ENCODE measurements around the gene TMEM184C.

Gene TMEM184C

GRCh38 chr4:147599206-147599605, 18.0 kb upstream of the TMEM184C start:
- no peak overlapping the region for H3K4me3 ChIP-seq (ENCODE audit: low read length in 2 of 2)
- no peak overlapping the region for H3K9ac ChIP-seq (ENCODE audit: low read length in 2 of 2)
- H3K27me3 ChIP-seq (ENCODE audit: control insufficient read depth in 1 of 2, insufficient read depth in 2 of 2, low read length in 2 of 2), result no peaks in the 10 kb centered on the region
- H3K4me1 ChIP-seq (ENCODE audit: control insufficient read depth, insufficient read depth, low read length), result peaks cover 7% of the 10 kb centered on the region
- no peaks in the 10 kb centered on the region for H3K9me3 ChIP-seq (ENCODE audit: control insufficient read depth in 2 of 2, low read length in 2 of 2)
- H3K36me3 ChIP-seq (ENCODE audit: control insufficient read depth in 2 of 2, insufficient read depth in 2 of 2, low read length in 2 of 2), result no peaks in the 10 kb centered on the region
- no peak overlapping the region for H3K27ac ChIP-seq (ENCODE audit: low read length)

DNA sequence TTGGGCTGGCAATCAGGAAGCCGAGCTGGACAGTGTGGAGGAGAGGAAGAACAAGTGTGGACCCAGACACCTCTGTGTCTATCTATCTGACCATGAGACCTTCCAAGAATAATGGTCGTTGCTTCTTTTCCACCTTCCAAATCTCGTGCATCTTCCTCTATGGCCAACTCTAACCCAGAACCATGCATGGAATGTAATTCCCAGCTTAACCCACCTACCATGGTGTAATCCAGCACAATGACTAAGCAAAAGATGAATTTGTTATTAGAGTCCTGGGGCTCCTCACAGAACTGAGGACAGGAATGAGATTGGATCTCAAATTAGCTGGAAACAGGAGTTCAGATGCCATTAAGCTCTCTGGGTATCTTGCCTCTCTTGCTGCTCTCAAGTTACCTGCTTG, 17.4 kb upstream of the TMEM184C start:
- H3K4me1 ChIP-seq (ENCODE audit: control insufficient read depth, insufficient read depth, low read length), result peaks cover 7% of the 10 kb centered on the region
- H3K9me3 ChIP-seq (ENCODE audit: control insufficient read depth in 2 of 2, low read length in 2 of 2), result no peaks in the 10 kb centered on the region
- no peak overlapping the region for H3K4me3 ChIP-seq (ENCODE audit: low read length in 2 of 2)
- H3K9ac ChIP-seq (ENCODE audit: low read length in 2 of 2), result no peak overlapping the region
- no peaks in the 10 kb centered on the region for H3K36me3 ChIP-seq (ENCODE audit: control insufficient read depth in 2 of 2, insufficient read depth in 2 of 2, low read length in 2 of 2)
- no peaks in the 10 kb centered on the region for H3K27me3 ChIP-seq (ENCODE audit: control insufficient read depth in 1 of 2, insufficient read depth in 2 of 2, low read length in 2 of 2)
- no peak overlapping the region for H3K27ac ChIP-seq (ENCODE audit: low read length)

DNA sequence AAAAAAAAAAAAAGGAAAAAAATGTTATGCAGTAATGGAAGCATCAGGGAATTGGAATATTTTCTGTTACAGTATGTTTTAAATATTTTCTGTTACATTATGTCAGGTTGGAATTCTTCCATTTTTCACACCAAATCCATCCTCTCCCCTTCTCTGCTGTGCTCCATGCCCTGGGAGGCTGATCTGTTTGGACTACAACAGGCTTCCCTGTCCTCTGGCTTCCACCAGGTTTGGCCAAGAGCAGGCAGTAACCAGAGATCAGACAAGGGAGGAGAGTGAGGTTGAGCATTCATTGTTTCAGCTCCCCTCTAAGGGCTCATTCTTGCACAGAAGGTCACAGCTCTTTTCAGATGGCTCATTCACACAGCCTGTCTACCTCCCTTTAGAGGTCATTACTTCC, 11.7 kb upstream of the TMEM184C start:
- Histone ChIP-seq H3K36me3 (ENCODE audit: control insufficient read depth in 2 of 2, insufficient read depth in 2 of 2, low read length in 2 of 2) (no peaks in the 10 kb centered on the region), H3K4me3 (ENCODE audit: low read length in 2 of 2) (no peak overlapping the region), H3K9ac (ENCODE audit: low read length in 2 of 2) (no peak overlapping the region), H3K9me3 (ENCODE audit: control insufficient read depth in 2 of 2, low read length in 2 of 2) (no peaks in the 10 kb centered on the region), H3K4me1 (ENCODE audit: control insufficient read depth, insufficient read depth, low read length) (no peaks in the 10 kb centered on the region), H3K27ac (ENCODE audit: low read length) (no peak overlapping the region), H3K27me3 (ENCODE audit: control insufficient read depth in 1 of 2, insufficient read depth in 2 of 2, low read length in 2 of 2) (no peaks in the 10 kb centered on the region)

GRCh38 chr4:147607471-147607870, 9.7 kb upstream of the TMEM184C start:
- Histone ChIP-seq H3K4me3 (ENCODE audit: low read length in 2 of 2) (no peak overlapping the region), H3K36me3 (ENCODE audit: control insufficient read depth in 2 of 2, insufficient read depth in 2 of 2, low read length in 2 of 2) (no peaks in the 10 kb centered on the region), H3K27me3 (ENCODE audit: control insufficient read depth in 1 of 2, insufficient read depth in 2 of 2, low read length in 2 of 2) (no peaks in the 10 kb centered on the region), H3K27ac (ENCODE audit: low read length) (no peak overlapping the region), H3K9me3 (ENCODE audit: control insufficient read depth in 2 of 2, low read length in 2 of 2) (no peaks in the 10 kb centered on the region), H3K4me1 (ENCODE audit: control insufficient read depth, insufficient read depth, low read length) (no peaks in the 10 kb centered on the region), H3K9ac (ENCODE audit: low read length in 2 of 2) (no peak overlapping the region)

GRCh38 chr4:147610686-147611085, 6.5 kb upstream of the TMEM184C start:
- no peak overlapping the region for H3K27ac ChIP-seq (ENCODE audit: low read length)
- H3K4me3 ChIP-seq (ENCODE audit: low read length in 2 of 2), result no peak overlapping the region
- no peaks in the 10 kb centered on the region for H3K4me1 ChIP-seq (ENCODE audit: control insufficient read depth, insufficient read depth, low read length)
- H3K9me3 ChIP-seq (ENCODE audit: control insufficient read depth in 2 of 2, low read length in 2 of 2), result no peaks in the 10 kb centered on the region
- H3K27me3 ChIP-seq (ENCODE audit: control insufficient read depth in 1 of 2, insufficient read depth in 2 of 2, low read length in 2 of 2), result no peaks in the 10 kb centered on the region
- H3K36me3 ChIP-seq (ENCODE audit: control insufficient read depth in 2 of 2, insufficient read depth in 2 of 2, low read length in 2 of 2), result no peaks in the 10 kb centered on the region
- no peak overlapping the region for H3K9ac ChIP-seq (ENCODE audit: low read length in 2 of 2)

GRCh38 chr4:147616849-147617172, 386 bp upstream of the TMEM184C start:
- no peaks in the 10 kb centered on the region for H3K36me3 ChIP-seq (ENCODE audit: control insufficient read depth in 2 of 2, insufficient read depth in 2 of 2, low read length in 2 of 2)
- peak overlapping the region; percentile 95 to 98 for H3K4me3 ChIP-seq (ENCODE audit: low read length in 2 of 2)
- H3K27ac ChIP-seq (ENCODE audit: low read length), result peak overlapping the region; percentile 68
- H3K9ac ChIP-seq (ENCODE audit: low read length in 2 of 2), result peak overlapping the region in 1 of 2 donors; percentile 85
- H3K9me3 ChIP-seq (ENCODE audit: control insufficient read depth in 2 of 2, low read length in 2 of 2), result no peaks in the 10 kb centered on the region
- H3K27me3 ChIP-seq (ENCODE audit: control insufficient read depth in 1 of 2, insufficient read depth in 2 of 2, low read length in 2 of 2), result no peaks in the 10 kb centered on the region
- H3K4me1 ChIP-seq (ENCODE audit: control insufficient read depth, insufficient read depth, low read length), result peaks cover 3% of the 10 kb centered on the region

DNA sequence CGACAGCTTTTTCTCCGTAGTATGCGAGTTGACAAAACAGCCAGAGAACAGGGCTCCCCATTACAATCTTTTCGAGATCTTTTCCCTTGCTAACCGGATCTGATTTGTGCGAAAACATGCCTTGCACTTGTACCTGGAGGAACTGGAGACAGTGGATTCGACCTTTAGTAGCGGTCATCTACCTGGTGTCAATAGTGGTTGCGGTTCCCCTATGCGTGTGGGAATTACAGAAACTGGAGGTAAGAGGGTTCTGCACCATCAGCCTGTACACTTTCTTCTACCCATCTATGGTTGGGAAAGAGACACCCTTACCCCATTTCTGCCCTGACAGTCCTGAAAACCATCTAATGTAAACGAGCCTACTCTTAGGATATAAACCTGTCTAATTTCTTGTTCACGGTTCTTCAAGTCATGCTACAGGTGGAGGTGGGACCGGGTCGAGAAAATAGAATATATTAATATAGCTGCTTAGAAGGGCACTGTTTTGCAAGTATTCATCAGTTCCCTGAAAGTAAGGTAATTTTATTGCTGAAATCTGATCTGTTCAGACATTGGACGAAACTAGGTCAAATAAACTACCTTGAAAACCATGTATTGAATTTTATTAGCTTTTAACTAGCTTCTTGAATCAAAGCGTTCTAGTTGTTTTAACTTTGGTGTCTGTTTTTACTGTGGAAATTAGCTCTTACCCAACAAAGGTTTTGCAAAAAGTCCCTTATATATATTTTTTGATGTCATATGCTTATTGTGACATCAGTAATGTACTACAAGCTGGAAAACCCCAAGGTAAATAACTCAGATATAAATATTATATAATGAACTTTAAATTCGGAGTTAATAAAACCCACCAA, 869 bp downstream of the TMEM184C start:
- Histone ChIP-seq H3K4me1 (ENCODE audit: control insufficient read depth, insufficient read depth, low read length) (peaks cover 3% of the 10 kb centered on the region), H3K27ac (ENCODE audit: low read length) (peak overlapping the region; percentile 68), H3K4me3 (ENCODE audit: low read length in 2 of 2) (peak overlapping the region; percentile 95 to 98), H3K36me3 (ENCODE audit: control insufficient read depth in 2 of 2, insufficient read depth in 2 of 2, low read length in 2 of 2) (peaks cover 2 to 5% of the 10 kb centered on the region in 2 donors), H3K27me3 (ENCODE audit: control insufficient read depth in 1 of 2, insufficient read depth in 2 of 2, low read length in 2 of 2) (no peaks in the 10 kb centered on the region), H3K9ac (ENCODE audit: low read length in 2 of 2) (peak overlapping the region; percentile 85 to 96), H3K9me3 (ENCODE audit: control insufficient read depth in 2 of 2, low read length in 2 of 2) (no peaks in the 10 kb centered on the region)

DNA sequence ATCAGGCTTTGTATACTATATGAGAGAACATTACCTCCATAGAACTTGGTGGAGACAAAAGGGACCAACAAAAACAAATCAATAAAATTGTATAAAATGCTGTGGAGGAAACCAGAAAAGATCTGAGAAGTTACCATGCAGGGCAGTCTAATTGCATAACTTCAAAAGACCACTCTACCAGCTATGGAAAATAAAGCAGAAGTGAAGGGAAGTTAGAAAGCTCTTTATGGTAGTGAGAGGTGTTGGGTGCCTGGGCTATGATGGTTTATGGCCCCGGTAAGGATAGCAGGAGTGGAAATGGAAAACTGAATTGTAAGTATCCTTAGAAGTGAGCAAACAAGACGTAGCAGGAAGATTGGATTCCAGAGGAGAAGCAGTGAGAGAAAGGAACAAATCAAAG, 3.1 kb downstream of the TMEM184C start:
- no peak overlapping the region for H3K4me3 ChIP-seq (ENCODE audit: low read length in 2 of 2)
- no peak overlapping the region for H3K27ac ChIP-seq (ENCODE audit: low read length)
- no peaks in the 10 kb centered on the region for H3K27me3 ChIP-seq (ENCODE audit: control insufficient read depth in 1 of 2, insufficient read depth in 2 of 2, low read length in 2 of 2)
- no peaks in the 10 kb centered on the region for H3K9me3 ChIP-seq (ENCODE audit: control insufficient read depth in 2 of 2, low read length in 2 of 2)
- no peak overlapping the region for H3K9ac ChIP-seq (ENCODE audit: low read length in 2 of 2)
- H3K4me1 ChIP-seq (ENCODE audit: control insufficient read depth, insufficient read depth, low read length), result peaks cover 3% of the 10 kb centered on the region
- H3K36me3 ChIP-seq (ENCODE audit: control insufficient read depth in 2 of 2, insufficient read depth in 2 of 2, low read length in 2 of 2), result peaks cover 2 to 5% of the 10 kb centered on the region in 2 donors

- H3K27me3 ChIP-seq (ENCODE audit: control insufficient read depth in 1 of 2, insufficient read depth in 2 of 2, low read length in 2 of 2), result no peaks in the 10 kb centered on the region
- no peak overlapping the region for H3K4me3 ChIP-seq (ENCODE audit: low read length in 2 of 2)
- no peak overlapping the region for H3K27ac ChIP-seq (ENCODE audit: low read length)
- peaks cover 12 to 19% of the 10 kb centered on the region in 2 donors for H3K36me3 ChIP-seq (ENCODE audit: control insufficient read depth in 2 of 2, insufficient read depth in 2 of 2, low read length in 2 of 2)
- no peaks in the 10 kb centered on the region for H3K4me1 ChIP-seq (ENCODE audit: control insufficient read depth, insufficient read depth, low read length)
- H3K9me3 ChIP-seq (ENCODE audit: control insufficient read depth in 2 of 2, low read length in 2 of 2), result no peaks in the 10 kb centered on the region
- H3K9ac ChIP-seq (ENCODE audit: low read length in 2 of 2), result no peak overlapping the region
Observed at GRCh38 chr4:147625733-147626132, 8.5 kb downstream of the TMEM184C start.

DNA sequence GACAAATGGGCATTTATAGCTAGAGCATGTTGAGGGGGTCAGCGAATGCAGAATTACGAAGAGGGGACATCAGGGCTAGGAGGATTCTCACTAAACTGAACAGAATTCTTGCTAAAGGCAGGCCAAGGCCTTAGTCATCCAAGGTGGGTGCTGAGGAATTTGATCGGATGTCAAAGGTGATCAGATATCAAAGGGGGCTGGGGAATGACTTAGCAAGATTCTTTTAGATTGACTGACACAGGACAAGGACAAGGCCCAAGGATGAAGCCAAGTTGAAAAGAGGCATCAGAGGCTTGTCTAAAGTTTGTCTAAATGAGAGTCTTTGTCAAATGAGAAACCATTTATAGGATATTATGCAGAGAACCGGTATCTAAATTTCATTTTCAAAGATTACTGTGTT, 9.7 kb downstream of the TMEM184C start:
- Histone ChIP-seq H3K4me1 (ENCODE audit: control insufficient read depth, insufficient read depth, low read length) (no peaks in the 10 kb centered on the region), H3K27ac (ENCODE audit: low read length) (no peak overlapping the region), H3K4me3 (ENCODE audit: low read length in 2 of 2) (no peak overlapping the region), H3K9ac (ENCODE audit: low read length in 2 of 2) (no peak overlapping the region), H3K27me3 (ENCODE audit: control insufficient read depth in 1 of 2, insufficient read depth in 2 of 2, low read length in 2 of 2) (no peaks in the 10 kb centered on the region), H3K36me3 (ENCODE audit: control insufficient read depth in 2 of 2, insufficient read depth in 2 of 2, low read length in 2 of 2) (peaks cover 12 to 22% of the 10 kb centered on the region in 2 donors), H3K9me3 (ENCODE audit: control insufficient read depth in 2 of 2, low read length in 2 of 2) (no peaks in the 10 kb centered on the region)

- no peak overlapping the region for H3K4me3 ChIP-seq (ENCODE audit: low read length in 2 of 2)
- no peaks in the 10 kb centered on the region for H3K4me1 ChIP-seq (ENCODE audit: control insufficient read depth, insufficient read depth, low read length)
- H3K9ac ChIP-seq (ENCODE audit: low read length in 2 of 2), result no peak overlapping the region
- peaks cover 14 to 24% of the 10 kb centered on the region in 2 donors for H3K36me3 ChIP-seq (ENCODE audit: control insufficient read depth in 2 of 2, insufficient read depth in 2 of 2, low read length in 2 of 2)
- no peak overlapping the region for H3K27ac ChIP-seq (ENCODE audit: low read length)
- H3K27me3 ChIP-seq (ENCODE audit: control insufficient read depth in 1 of 2, insufficient read depth in 2 of 2, low read length in 2 of 2), result no peaks in the 10 kb centered on the region
- H3K9me3 ChIP-seq (ENCODE audit: control insufficient read depth in 2 of 2, low read length in 2 of 2), result no peaks in the 10 kb centered on the region
Observed at GRCh38 chr4:147628415-147628814, 11.2 kb downstream of the TMEM184C start.

All from stomach smooth muscle (tissue), 2 donors.